ENCODE results near the gene KANK3. TPM values are rescaled to one million over a fixed set of nuclear protein-coding genes. Genes with fewer than 3 reads are reported as not detected.

The KANK3 gene
- total and polyA plus RNA-seq, 9 of the 15 experiments (the other 6 are each of a cell fraction or from before 2014, with no cell fraction given), result 0.03 to 0.40 (median 0.08) TPM; not detected in 6

DNA sequence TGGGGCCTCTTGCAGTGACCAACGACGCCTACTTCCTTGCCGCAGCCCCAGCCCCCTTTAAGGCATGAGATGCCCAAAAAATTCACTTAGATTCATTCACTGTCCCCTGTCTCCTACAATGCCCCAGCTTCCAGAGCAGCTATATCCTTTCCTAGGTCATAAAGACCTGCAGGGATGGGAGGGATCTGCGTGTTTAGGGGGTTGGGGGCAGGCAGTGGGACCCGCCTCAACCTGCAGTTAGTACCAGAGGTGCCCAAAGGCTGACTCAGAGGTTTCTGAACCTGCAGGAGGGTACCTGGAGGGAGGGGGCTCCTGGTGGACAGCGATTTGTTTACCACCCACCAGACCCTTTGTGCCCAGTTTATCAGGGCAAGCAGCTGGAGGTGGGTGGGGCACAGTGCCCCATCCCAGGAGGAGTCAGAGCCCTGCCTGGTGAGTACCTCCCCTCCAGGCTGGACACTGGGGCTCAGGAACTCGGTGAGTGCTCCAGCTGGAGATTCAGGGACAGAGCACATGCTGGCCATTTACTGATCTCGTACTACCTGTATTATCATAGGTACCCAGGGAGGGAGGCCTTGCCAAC is 11.7 kb downstream of the KANK3 start:
- POLR2A ChIA-PET, result interaction anchor here (1.0 to 2.0 kb wide), 2 partner anchors 8 to 10 kb away, joined by 4 to 12 read pairs; partner anchors contain the start of genes NDUFA7 and RPS28
- no peaks in the 10 kb centered on the region for H3K36me3 ChIP-seq (ENCODE audit: control insufficient read depth, insufficient read depth, low read length)
- H3K4me2 ChIP-seq (ENCODE audit: insufficient read depth, low read length), result no peak overlapping the region
- H3K9me1 ChIP-seq (ENCODE audit: control insufficient read depth, insufficient read depth, low read length), result no peaks in the 10 kb centered on the region
- 29% methylated on average over 8 of the region's 8 CpGs for WGBS (ENCODE audit: insufficient coverage, low coverage, missing lambda C conversion rate)
- ATAC-seq, result no peak
- no peak for FAIRE-seq
- peaks cover 13 to 33% of the 10 kb centered on the region in 2 experiments; a peak in 3 of 5 replicates for H3K27me3 ChIP-seq (ENCODE audit: control insufficient read depth in 2 of 2, insufficient read depth in 2 of 2, low read length in 2 of 2)
- intact Hi-C loops (cut with micrococcal nuclease), result no loop called here
- H3K4me3 ChIP-seq, result no peak overlapping the region
- CTCF ChIA-PET (ENCODE audit: low intra/inter-chr PET ratio), result no interaction called here
- in situ Hi-C loops (cut with MboI), result no loop called here
- TF ChIP-seq HIVEP1 (CRISPR knock-in tag; IDR thresholded peaks at IDR 0.05), result no peak
- 0 out of 2 replicates have a peak, but pooled peaks have one; percentile 14 for TF ChIP-seq TFAP4 (CRISPR knock-in tag; IDR thresholded peaks at IDR 0.05; ENCODE audit: borderline replicate concordance)
- H3K27ac ChIP-seq (ENCODE audit: extremely low read depth, low read depth, low read length), result no peak overlapping the region
- H4K20me1 ChIP-seq (replicated peaks; ENCODE audit: control insufficient read depth, insufficient read depth, low read length), result no peaks in the 10 kb centered on the region
- peak overlapping the region in 1 of 2 experiments; percentile 78; a peak in 1 of 4 replicates for H3K9ac ChIP-seq (ENCODE audit: insufficient read depth in 1 of 2, low read depth in 2 of 2, low read length in 2 of 2)
- H3K4me1 ChIP-seq (replicated peaks in 1 of 2; ENCODE audit: control insufficient read depth in 2 of 2, insufficient read depth in 2 of 2, low read length in 2 of 2), result peaks cover 0 to 34% of the 10 kb centered on the region in 2 experiments; a peak in 3 of 5 replicates
- H3K79me2 ChIP-seq (ENCODE audit: control insufficient read depth, insufficient read depth, low read length), result no peaks in the 10 kb centered on the region
- no peaks in the 10 kb centered on the region for H3K9me3 ChIP-seq (replicated peaks; ENCODE audit: control insufficient read depth, insufficient read depth, low read depth, low read length)
- BruUV-seq (replicated peaks), result no TSS peak
- no peak overlapping the region for H2AFZ ChIP-seq (ENCODE audit: low read depth, low read length)
- DNase-seq (ENCODE audit: extremely low read depth in 1 of 4, low spot score in 3 of 4), result no peak

DNA sequence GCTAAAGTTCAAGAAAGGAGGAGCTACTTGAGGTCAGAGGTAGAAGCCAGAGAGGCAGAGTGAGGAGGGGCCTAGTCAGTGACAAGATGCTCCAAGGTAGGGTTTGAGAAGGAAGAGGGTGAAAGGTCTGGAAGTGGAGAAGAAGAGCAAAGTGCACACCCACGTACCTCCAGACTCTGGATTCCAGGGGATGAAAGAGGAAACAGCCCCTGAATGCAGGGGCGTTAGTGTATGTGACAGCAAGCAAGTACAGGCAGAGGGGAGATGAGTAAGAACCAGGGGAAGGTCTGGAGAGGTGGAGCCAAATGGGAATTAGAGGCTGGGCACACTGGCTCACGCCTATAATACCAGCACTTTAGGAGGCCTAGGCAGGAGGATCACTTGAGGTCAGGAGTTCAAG is 13.1 kb downstream of the KANK3 start:
- intact Hi-C loops (cut with micrococcal nuclease), result loop anchor here (10.0 kb wide), 1 partner anchor 65 kb away; no protein-coding TSS in a partner anchor
- no peak for FAIRE-seq
- no TSS peak for BruUV-seq (replicated peaks)

More for the DNA sequence above, 13.1 kb downstream of the KANK3 start:
- H3K4me2 ChIP-seq (ENCODE audit: insufficient read depth, low read length), result no peak overlapping the region
- DNase-seq (ENCODE audit: extremely low read depth in 1 of 4, low spot score in 3 of 4), result peak in 1 of 4 experiments; percentile 4
- H3K27me3 ChIP-seq (ENCODE audit: control insufficient read depth in 2 of 2, insufficient read depth in 2 of 2, low read length in 2 of 2), result peaks cover 13 to 21% of the 10 kb centered on the region in 2 experiments; a peak in 3 of 5 replicates
- 41% methylated on average over 3 of the region's 3 CpGs for WGBS (ENCODE audit: insufficient coverage, low coverage, missing lambda C conversion rate)
- ATAC-seq, result no peak
- no peak overlapping the region for H3K27ac ChIP-seq (ENCODE audit: extremely low read depth, low read depth, low read length)
- H3K9me3 ChIP-seq (replicated peaks; ENCODE audit: control insufficient read depth, insufficient read depth, low read depth, low read length), result no peaks in the 10 kb centered on the region
- peak overlapping the region in 1 of 2 experiments; percentile 56; a peak in 1 of 4 replicates for H3K9ac ChIP-seq (ENCODE audit: insufficient read depth in 1 of 2, low read depth in 2 of 2, low read length in 2 of 2)
- no peaks in the 10 kb centered on the region for H3K36me3 ChIP-seq (ENCODE audit: control insufficient read depth, insufficient read depth, low read length)
- H3K9me1 ChIP-seq (ENCODE audit: control insufficient read depth, insufficient read depth, low read length), result no peaks in the 10 kb centered on the region
- CTCF ChIA-PET (ENCODE audit: low intra/inter-chr PET ratio), result no interaction called here
- H3K4me1 ChIP-seq (replicated peaks in 1 of 2; ENCODE audit: control insufficient read depth in 2 of 2, insufficient read depth in 2 of 2, low read length in 2 of 2), result peaks cover 0 to 23% of the 10 kb centered on the region in 2 experiments; a peak in 3 of 5 replicates
- no peak overlapping the region for H3K4me3 ChIP-seq
- no peaks in the 10 kb centered on the region for H3K79me2 ChIP-seq (ENCODE audit: control insufficient read depth, insufficient read depth, low read length)
- POLR2A ChIA-PET, result interaction anchor here (0.6 to 0.7 kb wide), 2 partner anchors 19 to 127 kb away, joined by 3 to 4 read pairs; no protein-coding TSS in a partner anchor
- in situ Hi-C loops (cut with MboI), result no loop called here
- no peaks in the 10 kb centered on the region for H4K20me1 ChIP-seq (replicated peaks; ENCODE audit: control insufficient read depth, insufficient read depth, low read length)
- TF ChIP-seq EGR1 (conservative IDR thresholded peaks at IDR 0.05), result peak; percentile 51
- TF ChIP-seq NR2C1 (IDR thresholded peaks at IDR 0.05), result peak; percentile 42; the same call in 1 of the 2 replicates
- TF ChIP-seq NR2C1 (tag; IDR thresholded peaks at IDR 0.05), result no peak
- no peak for TF ChIP-seq CBX2 (IDR thresholded peaks at IDR 0.05; ENCODE audit: insufficient read depth, low read length, poor library complexity, severe bottlenecking)
- no peak for TF ChIP-seq STAT6 (CRISPR knock-in tag; IDR thresholded peaks at IDR 0.05)
- no peak overlapping the region for H2AFZ ChIP-seq (ENCODE audit: low read depth, low read length)

Measured in K562 (cell line).